Amniotic epithelial cell (primary cell): ENCODE measurements around the gene AMY1A.
"Not testable (repeated sequence)": the region's sequence is repeated elsewhere in the genome, so short reads cannot be mapped to it uniquely, and the experiment has no call there.

ENCODE experiments used
- DNase-seq: peaks from one replicate; pipeline ENCODE4 v3.0.0-alpha.2; 2010; ENCODE audit warnings: low read depth

The AMY1A gene

DNA sequence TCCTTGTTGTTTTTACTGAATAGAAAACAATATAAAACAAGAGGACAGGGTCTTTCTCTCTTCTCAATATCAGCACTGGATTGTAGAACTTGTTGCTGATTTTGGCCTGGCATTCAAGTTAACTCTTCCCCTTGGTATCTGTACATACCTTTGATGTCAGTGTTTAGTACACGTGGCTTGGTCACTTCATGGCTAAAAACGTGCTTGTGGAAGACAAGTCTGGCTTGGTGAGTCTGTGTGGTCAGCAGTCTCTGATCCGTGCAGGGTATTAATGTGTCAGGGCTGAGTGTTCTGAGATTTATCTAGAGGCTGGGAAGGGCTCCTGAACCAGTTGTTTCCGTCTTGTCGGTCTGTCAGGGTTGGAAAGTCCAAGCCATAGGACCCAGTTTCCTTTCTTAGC lies at the start of gene AMY1A:
Gene AMY1A (plus strand): TSS at position 301 of the 400 bp plus-strand sequence. CDS start 571 bp downstream, outside the sequence.
- DNase-seq: not testable (repeated sequence)

DNA sequence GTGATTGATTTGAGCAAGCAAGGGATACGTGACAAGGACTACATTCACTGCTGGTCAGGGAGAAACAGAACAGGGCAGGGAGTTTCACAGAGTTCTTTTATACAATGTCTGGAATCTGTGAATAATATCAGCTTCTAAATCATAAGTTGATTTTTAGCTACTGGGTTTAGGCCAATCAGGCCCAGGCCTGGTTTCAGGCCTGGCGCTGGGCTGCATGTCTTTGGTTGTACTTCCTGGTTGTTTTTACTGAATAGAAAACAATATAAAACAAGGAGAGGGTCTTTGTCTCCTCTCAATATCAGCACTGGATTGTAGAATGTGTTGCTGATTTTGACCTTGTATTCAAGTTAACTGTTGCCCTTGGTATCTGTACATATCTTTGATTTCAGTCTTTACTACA lies 39.2 kb upstream of the AMY1A start:
- DNase-seq: no peak

DNA sequence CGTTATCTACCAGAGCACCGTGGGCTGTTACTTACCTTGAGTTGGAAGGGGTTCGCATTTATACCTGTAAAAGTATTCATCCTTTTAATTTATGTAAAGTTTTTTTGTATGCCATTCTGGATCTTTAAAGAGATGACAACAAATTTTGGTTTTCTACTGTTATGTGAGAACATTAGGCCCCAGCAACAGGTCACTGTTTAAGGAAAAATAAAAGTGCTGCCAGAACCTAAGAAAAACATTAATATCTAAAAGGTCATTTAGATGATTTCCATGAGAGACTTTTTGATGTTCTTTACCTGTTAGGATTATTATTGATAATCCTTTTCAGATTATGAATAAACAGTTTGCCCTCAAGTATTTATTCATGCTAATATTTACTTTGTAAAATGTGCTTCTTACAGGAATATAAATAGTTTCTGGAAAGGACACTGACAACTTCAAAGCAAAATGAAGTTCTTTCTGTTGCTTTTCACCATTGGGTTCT lies 38.5 kb upstream of the AMY1A start, which contains the start of gene AMY2A:
Gene AMY2A (plus strand): TSS at position 434 of the 484 bp plus-strand sequence. CDS start 14 bp downstream, at position 448.
- not testable (repeated sequence) for DNase-seq

DNA sequence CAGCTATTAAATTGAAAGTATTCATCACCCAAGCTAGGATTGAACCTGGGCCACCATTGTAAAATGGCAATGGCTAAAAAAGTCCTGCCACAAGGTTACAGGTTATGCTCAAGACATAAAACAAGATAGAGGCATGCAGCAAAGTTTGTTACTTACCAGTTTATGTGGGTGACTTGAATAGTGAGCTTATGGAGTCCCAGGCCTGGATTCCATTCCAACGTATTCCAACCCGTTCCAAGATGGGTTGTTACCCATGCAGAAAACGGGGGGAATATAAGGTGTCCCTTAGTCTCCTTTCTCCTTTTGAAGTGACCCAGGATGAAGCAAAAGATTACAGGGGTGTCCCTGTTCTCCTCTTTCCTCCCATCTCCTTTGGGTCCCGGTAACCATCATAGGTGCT lies 28.1 kb upstream of the AMY1A start:
- DNase-seq: not testable (repeated sequence)

DNA sequence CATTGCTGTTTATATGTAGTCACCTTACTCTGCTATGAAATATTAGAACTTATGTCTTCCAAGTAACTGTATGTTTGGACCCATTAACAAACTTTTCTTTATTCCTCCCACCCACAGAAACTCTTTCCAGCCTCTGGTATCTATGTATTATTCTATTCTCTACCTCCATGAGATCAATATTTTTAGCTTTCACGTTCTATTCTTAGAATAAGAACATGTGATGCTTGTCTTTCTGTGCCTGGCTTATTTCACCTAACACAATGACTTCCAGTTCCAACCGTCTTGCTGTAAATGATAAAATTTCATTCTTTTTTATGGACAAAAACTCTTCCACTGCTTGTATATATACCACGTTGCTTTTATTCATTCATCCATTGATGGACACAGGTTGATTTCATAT lies 14.4 kb upstream of the AMY1A start:
- not testable (repeated sequence) for DNase-seq

DNA sequence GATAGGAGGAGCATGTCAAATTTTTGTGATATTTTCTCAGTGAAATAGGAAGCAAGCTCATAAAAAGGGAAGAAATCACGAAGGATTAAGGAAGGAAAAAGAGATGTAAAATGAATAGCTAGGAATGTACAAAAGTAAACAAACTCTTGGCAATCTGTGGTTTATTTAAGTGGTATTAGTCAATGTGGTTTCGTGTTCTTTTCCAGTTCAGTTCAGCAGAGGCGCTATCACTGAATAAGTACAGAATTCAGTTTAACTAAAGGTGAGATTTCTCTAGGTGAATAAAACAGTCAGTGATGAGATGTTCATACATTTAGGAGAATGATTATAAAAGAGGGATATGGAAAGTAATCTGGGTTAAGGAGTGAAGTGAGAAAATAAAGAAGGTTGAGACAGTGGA lies 11.7 kb upstream of the AMY1A start:
- DNase-seq: not testable (repeated sequence)

DNA sequence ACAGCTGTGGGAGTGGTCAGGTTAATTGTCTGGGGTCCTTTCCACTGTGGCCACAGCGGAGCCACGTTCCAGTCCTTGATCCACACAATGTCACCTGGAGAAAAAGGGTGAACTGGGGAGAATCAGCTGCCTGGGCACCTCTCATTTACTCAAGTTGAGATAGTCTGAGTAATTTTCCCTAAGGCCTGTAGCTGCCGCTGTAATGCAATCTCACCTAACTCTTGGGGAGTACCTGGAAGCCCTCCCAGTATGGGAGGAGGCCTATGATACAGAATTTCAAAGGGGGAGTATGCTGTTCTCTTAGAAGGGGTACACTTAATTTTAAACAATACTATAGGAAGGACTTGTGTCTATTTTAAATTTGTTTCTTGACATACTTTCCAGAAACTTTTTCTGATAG lies 5.3 kb upstream of the AMY1A start:
- DNase-seq: not testable (repeated sequence)

DNA sequence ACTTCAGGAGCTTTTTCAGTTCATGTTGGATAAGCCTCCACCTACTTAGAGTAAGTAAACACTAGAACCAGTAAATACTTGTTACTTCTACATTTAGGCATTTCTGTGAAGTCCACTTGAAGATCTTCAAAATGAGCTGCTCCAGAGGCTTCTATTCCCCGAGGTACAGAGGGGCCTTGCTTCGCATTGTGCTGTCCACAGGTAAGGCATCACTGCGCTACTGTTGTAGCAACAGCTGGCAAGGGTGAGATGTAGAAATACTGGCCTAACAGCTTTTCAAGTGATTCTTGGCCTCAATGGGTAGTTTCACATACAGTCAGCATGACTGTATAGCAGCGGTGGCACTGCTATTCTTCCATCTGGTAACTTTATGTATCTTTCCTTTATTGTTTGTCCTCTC lies 4.7 kb upstream of the AMY1A start:
- not testable (repeated sequence) for DNase-seq

DNA sequence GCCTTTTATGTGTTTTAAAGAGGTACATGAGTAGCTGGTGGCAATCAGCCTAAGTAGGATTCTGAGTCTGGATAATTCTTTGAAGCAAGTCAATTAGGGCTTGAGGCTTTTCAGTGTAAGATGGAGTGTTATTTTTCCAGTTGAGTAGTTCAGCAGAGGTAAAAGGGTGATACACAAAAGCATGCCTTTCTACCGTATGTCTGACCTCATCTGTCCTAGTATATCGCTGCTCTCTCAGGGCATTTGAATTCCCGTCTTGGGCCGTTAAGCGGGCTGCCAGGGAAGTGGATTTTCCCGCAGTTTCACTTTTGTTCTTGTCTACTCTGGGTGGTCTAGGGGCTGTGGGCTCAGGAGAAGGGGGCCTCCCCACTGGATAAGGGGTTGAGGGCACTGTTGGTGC lies 1.4 kb upstream of the AMY1A start:
- not testable (repeated sequence) for DNase-seq

DNA sequence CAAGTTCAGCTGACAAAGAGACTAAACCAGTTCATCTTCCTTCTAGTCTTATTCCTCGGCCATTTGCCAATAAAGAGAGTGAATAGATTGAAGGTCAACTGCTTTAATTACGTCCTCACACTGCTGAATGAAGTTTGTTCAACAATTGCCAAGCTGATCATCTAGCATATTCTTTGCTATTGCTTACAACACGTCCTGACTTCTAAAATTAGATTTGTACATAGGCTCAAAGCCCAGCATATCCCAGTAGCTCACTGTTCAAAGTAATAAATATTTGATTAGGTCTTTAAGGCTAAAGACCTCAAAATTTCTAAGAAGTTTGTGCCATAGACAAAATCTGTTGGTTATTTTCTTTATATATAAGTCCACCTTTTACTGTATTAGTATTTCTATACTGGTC lies 20.8 kb downstream of the AMY1A start:
- DNase-seq: not testable (repeated sequence)

DNA sequence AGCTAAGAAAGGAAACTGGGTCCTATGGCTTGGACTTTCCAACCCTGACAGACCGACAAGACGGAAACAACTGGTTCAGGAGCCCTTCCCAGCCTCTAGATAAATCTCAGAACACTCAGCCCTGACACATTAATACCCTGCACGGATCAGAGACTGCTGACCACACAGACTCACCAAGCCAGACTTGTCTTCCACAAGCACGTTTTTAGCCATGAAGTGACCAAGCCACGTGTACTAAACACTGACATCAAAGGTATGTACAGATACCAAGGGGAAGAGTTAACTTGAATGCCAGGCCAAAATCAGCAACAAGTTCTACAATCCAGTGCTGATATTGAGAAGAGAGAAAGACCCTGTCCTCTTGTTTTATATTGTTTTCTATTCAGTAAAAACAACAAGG lies 40.5 kb downstream of the AMY1A start, which contains the start of gene AMY1B:
Gene AMY1B (minus strand): TSS at position 101 of the 400 bp plus-strand sequence. CDS start 571 bp downstream, outside the sequence.
- DNase-seq: not testable (repeated sequence)

DNA sequence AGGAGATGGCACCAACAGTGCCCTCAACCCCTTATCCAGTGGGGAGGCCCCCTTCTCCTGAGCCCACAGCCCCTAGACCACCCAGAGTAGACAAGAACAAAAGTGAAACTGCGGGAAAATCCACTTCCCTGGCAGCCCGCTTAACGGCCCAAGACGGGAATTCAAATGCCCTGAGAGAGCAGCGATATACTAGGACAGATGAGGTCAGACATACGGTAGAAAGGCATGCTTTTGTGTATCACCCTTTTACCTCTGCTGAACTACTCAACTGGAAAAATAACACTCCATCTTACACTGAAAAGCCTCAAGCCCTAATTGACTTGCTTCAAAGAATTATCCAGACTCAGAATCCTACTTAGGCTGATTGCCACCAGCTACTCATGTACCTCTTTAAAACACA lies 41.9 kb downstream of the AMY1A start:
- not testable (repeated sequence) for DNase-seq

DNA sequence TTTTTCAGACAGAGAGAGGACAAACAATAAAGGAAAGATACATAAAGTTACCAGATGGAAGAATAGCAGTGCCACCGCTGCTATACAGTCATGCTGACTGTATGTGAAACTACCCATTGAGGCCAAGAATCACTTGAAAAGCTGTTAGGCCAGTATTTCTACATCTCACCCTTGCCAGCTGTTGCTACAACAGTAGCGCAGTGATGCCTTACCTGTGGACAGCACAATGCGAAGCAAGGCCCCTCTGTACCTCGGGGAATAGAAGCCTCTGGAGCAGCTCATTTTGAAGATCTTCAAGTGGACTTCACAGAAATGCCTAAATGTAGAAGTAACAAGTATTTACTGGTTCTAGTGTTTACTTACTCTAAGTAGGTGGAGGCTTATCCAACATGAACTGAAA lies 45.1 kb downstream of the AMY1A start:
- DNase-seq: not testable (repeated sequence)

DNA sequence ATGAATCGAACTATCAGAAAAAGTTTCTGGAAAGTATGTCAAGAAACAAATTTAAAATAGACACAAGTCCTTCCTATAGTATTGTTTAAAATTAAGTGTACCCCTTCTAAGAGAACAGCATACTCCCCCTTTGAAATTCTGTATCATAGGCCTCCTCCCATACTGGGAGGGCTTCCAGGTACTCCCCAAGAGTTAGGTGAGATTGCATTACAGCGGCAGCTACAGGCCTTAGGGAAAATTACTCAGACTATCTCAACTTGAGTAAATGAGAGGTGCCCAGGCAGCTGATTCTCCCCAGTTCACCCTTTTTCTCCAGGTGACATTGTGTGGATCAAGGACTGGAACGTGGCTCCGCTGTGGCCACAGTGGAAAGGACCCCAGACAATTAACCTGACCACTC lies 45.7 kb downstream of the AMY1A start:
- DNase-seq: not testable (repeated sequence)

DNA sequence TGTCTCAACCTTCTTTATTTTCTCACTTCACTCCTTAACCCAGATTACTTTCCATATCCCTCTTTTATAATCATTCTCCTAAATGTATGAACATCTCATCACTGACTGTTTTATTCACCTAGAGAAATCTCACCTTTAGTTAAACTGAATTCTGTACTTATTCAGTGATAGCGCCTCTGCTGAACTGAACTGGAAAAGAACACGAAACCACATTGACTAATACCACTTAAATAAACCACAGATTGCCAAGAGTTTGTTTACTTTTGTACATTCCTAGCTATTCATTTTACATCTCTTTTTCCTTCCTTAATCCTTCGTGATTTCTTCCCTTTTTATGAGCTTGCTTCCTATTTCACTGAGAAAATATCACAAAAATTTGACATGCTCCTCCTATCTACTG lies 52.1 kb downstream of the AMY1A start:
- not testable (repeated sequence) for DNase-seq

DNA sequence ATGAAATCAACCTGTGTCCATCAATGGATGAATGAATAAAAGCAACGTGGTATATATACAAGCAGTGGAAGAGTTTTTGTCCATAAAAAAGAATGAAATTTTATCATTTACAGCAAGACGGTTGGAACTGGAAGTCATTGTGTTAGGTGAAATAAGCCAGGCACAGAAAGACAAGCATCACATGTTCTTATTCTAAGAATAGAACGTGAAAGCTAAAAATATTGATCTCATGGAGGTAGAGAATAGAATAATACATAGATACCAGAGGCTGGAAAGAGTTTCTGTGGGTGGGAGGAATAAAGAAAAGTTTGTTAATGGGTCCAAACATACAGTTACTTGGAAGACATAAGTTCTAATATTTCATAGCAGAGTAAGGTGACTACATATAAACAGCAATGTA lies 54.8 kb downstream of the AMY1A start:
- not testable (repeated sequence) for DNase-seq
